NCI-H1694 (cell line): ENCODE data around the gene NRIP1.
"Not testable (repeated sequence)": the region's sequence is repeated elsewhere in the genome, so short reads cannot be mapped to it uniquely, and the experiment has no call there.

Experiments
- DNase-seq: peaks from one replicate; lab custom pipeline; 2025; lab: John Stamatoyannopoulos, UW

The NRIP1 gene

GRCh38 chr21:15039607-15040299 is 25.0 kb downstream of the NRIP1 start:
- no peak for DNase-seq

- no peak for DNase-seq
These were observed 26.9 kb downstream of the NRIP1 start for GRCh38 chr21:15037900-15038293.

GRCh38 chr21:15037095-15037899 is 27.5 kb downstream of the NRIP1 start:
- no peak for DNase-seq

GRCh38 chr21:15036189-15036588 is 28.6 kb downstream of the NRIP1 start:
- no peak for DNase-seq

GRCh38 chr21:15034126-15034853 is 30.5 kb downstream of the NRIP1 start:
- no peak for DNase-seq

GRCh38 chr21:15031790-15032357 is 32.9 kb downstream of the NRIP1 start:
- DNase-seq, result no peak

- not testable (repeated sequence) for DNase-seq
These were observed 33.4 kb downstream of the NRIP1 start for GRCh38 chr21:15031362-15031761.

GRCh38 chr21:15030861-15031260 is 33.9 kb downstream of the NRIP1 start:
- not testable (repeated sequence) for DNase-seq

- DNase-seq, result no peak
These were observed 35.7 kb downstream of the NRIP1 start for GRCh38 chr21:15029077-15029476.

GRCh38 chr21:15028186-15028585 is 36.6 kb downstream of the NRIP1 start:
- no peak for DNase-seq

GRCh38 chr21:15027056-15027455 is 37.7 kb downstream of the NRIP1 start:
- DNase-seq, result no peak

- DNase-seq, result no peak
These were observed 38.4 kb downstream of the NRIP1 start for GRCh38 chr21:15026370-15026769.

- DNase-seq, result no peak
These were observed 41.0 kb downstream of the NRIP1 start for GRCh38 chr21:15023776-15024175.

- DNase-seq, result no peak
These were observed 42.1 kb downstream of the NRIP1 start for GRCh38 chr21:15022608-15023261.

GRCh38 chr21:15020797-15021196 is 44.0 kb downstream of the NRIP1 start:
- no peak for DNase-seq

GRCh38 chr21:15018382-15018781 is 46.4 kb downstream of the NRIP1 start:
- no peak for DNase-seq

GRCh38 chr21:15015622-15016471 is 49.0 kb downstream of the NRIP1 start:
- no peak for DNase-seq

GRCh38 chr21:15014221-15014620 is 50.6 kb downstream of the NRIP1 start:
- DNase-seq, result no peak

- no peak for DNase-seq
These were observed 52.8 kb downstream of the NRIP1 start for GRCh38 chr21:15011967-15012366.

- no peak for DNase-seq
These were observed 54.2 kb downstream of the NRIP1 start for GRCh38 chr21:15010645-15011044.

- no peak for DNase-seq
These were observed 54.9 kb downstream of the NRIP1 start for GRCh38 chr21:15009837-15010363.
